Nephron (organoid): ENCODE measurements around the gene B9D2.

Experiments used
- H3K27ac Mint-ChIP-seq, 3 experiments: 2 replicates each; pipeline ENCODE4 v1.8.0; 2020; ENCODE audit warnings: mixed read lengths in 3 of 3, mild to moderate bottlenecking in 2 of 3, moderate library complexity in 1 of 3
- H3K27me3 Mint-ChIP-seq: 2 replicates; pipeline ENCODE4 v1.8.0; 2021; ENCODE audit warnings: low read depth, mild to moderate bottlenecking, moderate library complexity, mixed read lengths
- H3K36me3 Mint-ChIP-seq: 2 replicates; pipeline ENCODE4 v1.8.0; 2020; ENCODE audit warnings: low read depth, mixed read lengths
- H3K4me1 Mint-ChIP-seq: 2 replicates; pipeline ENCODE4 v1.8.0; 2020; ENCODE audit warnings: mixed read lengths
- H3K4me3 Mint-ChIP-seq, 3 experiments: 2 replicates each; pipeline ENCODE4 v1.8.0; 2020; ENCODE audit warnings: mild to moderate bottlenecking in 3 of 3, mixed read lengths in 3 of 3, moderate library complexity in 2 of 3
- H3K9me3 Mint-ChIP-seq: 2 replicates; pipeline ENCODE4 v1.8.0; 2020; ENCODE audit warnings: mixed read lengths
- TF ChIP-seq, protein P1 (sequence below), 3 experiments: fragments of 200-600 bp; sonication (generic); IDR thresholded peaks; one replicate each; pipeline ENCODE4 v1.5.0; 2021; ENCODE audit warnings: antibody characterized with exemption in 3 of 3; ENCODE audit not compliant: unreplicated experiment in 3 of 3

The B9D2 gene

DNA sequence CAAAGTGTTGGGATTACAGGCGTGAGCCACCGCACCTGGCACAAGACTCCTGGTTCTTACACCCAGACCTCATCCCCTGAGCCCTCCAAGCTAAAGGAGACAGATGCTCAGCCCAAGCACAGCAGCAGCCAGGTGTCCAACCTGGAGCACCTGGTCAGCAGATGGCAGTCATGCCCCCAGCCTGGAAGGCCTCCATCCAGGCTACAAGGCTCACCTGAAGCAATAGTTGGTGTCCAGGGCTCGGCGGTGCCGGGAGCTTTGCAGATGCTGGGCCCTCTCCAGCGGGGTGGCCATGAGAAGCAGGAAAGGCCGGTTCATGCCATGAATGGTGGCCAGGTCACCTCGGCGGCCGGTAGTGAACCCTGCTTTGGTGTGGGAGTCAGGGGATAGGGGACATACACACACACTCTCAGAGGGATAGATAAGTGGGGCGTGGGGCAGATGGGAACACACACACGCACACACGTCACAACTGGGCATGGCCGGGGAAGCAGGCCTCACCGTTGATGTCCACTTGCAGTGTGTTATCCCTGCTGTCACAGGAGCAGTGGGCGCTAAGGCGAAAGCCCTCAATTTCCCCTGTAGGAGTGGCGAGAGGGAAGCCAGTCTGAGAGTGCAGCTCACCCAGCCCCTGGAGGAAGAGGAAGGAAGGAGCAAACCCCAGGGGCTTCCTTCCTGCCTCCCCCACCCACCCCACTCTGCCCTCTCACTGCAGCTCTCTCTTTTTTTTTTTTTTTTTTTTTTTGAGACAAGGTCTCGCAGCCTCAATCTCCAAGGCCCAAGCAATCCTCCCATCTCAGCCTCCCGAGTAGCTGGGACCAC, 22.1 kb downstream of the B9D2 start:
- H3K36me3 Mint-ChIP-seq, result peaks cover 20% of the 10 kb centered on the region
- no peaks in the 10 kb centered on the region for H3K4me1 Mint-ChIP-seq
- H3K27me3 Mint-ChIP-seq, result no peaks in the 10 kb centered on the region
- no peak overlapping the region for H3K27ac Mint-ChIP-seq
- no peak overlapping the region for H3K4me3 Mint-ChIP-seq
- TF ChIP-seq, protein P1, sequence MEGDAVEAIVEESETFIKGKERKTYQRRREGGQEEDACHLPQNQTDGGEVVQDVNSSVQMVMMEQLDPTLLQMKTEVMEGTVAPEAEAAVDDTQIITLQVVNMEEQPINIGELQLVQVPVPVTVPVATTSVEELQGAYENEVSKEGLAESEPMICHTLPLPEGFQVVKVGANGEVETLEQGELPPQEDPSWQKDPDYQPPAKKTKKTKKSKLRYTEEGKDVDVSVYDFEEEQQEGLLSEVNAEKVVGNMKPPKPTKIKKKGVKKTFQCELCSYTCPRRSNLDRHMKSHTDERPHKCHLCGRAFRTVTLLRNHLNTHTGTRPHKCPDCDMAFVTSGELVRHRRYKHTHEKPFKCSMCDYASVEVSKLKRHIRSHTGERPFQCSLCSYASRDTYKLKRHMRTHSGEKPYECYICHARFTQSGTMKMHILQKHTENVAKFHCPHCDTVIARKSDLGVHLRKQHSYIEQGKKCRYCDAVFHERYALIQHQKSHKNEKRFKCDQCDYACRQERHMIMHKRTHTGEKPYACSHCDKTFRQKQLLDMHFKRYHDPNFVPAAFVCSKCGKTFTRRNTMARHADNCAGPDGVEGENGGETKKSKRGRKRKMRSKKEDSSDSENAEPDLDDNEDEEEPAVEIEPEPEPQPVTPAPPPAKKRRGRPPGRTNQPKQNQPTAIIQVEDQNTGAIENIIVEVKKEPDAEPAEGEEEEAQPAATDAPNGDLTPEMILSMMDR (IDR thresholded peaks at IDR 0.05; ENCODE audit: unreplicated experiment in 3 of 3), result no peak
- no peaks in the 10 kb centered on the region for H3K9me3 Mint-ChIP-seq

DNA sequence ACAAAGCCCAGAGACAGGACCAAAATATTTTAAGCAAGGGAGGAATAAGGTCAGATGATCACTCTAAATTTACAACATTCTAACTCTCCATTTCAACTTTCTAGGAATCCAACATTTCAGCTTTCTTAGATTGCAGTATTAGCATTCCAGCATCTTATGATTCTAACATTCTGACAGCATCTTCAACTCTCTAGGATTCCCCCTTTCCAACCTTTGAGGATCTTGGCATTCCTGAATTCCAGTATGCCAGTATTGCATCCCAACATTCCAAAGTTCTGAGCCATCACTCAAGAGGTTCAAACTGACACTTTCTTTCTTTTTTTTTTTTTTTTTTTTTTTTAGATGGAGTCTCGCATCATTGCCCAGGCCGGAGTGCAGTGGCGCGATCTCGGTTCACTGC, 24.0 kb downstream of the B9D2 start:
- TF ChIP-seq, protein P1 (IDR thresholded peaks at IDR 0.05; ENCODE audit: unreplicated experiment in 3 of 3), result no peak
- Mint-ChIP-seq H3K4me1 (no peaks in the 10 kb centered on the region), H3K4me3 (no peak overlapping the region), H3K9me3 (no peaks in the 10 kb centered on the region), H3K27me3 (no peaks in the 10 kb centered on the region), H3K36me3 (peaks cover 20% of the 10 kb centered on the region), H3K27ac (no peak overlapping the region)

DNA sequence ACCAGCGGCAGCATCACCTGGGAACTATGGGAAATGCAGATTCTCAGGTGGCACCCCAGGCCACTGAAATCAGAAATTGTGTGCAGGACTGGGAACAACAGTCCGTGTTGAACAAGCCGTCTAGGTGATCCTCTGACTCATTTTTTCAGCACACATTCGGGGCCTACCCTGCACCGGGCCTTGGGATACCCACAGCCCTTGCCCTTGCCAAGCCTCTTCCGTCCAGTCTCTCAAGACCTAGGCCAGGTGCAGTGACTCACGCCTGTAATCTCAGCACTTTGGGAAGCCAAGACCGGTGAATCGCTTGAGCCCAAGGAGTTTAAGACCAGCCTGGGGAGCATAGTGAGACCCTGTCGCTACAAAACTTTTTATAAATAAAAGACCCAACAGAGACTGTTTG, 28.5 kb downstream of the B9D2 start:
- TF ChIP-seq, protein P1 (IDR thresholded peaks at IDR 0.05; ENCODE audit: unreplicated experiment in 3 of 3), result no peak
- Mint-ChIP-seq H3K27ac (no peak overlapping the region), H3K27me3 (peaks cover 4% of the 10 kb centered on the region), H3K4me3 (no peak overlapping the region), H3K9me3 (no peaks in the 10 kb centered on the region), H3K36me3 (peaks cover 14% of the 10 kb centered on the region), H3K4me1 (peaks cover 9% of the 10 kb centered on the region)

DNA sequence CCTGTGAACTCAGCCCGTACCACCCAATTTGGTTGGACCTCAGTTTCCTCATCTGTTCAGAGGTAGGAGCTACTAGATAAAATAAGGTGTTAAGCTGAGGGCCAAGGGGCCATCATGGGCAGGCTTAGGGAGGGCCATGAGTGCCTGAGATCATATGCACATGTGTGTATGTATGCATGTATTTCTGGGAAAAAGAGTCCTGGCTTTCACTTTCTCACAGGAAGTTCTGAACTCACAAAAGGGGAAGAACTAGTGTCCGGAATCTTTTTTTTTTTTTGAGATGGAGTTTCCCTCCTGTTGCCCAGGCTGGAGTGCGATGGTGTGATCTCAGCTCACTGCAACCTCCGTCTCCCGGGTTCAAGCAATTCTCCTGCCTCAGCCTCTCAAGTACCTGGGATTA, 29.2 kb downstream of the B9D2 start:
- Mint-ChIP-seq H3K27ac (no peak overlapping the region), H3K4me1 (peaks cover 12% of the 10 kb centered on the region), H3K36me3 (peaks cover 14% of the 10 kb centered on the region), H3K4me3 (no peak overlapping the region), H3K9me3 (no peaks in the 10 kb centered on the region), H3K27me3 (peaks cover 4% of the 10 kb centered on the region)
- TF ChIP-seq, protein P1 (IDR thresholded peaks at IDR 0.05; ENCODE audit: unreplicated experiment in 3 of 3), result no peak

DNA sequence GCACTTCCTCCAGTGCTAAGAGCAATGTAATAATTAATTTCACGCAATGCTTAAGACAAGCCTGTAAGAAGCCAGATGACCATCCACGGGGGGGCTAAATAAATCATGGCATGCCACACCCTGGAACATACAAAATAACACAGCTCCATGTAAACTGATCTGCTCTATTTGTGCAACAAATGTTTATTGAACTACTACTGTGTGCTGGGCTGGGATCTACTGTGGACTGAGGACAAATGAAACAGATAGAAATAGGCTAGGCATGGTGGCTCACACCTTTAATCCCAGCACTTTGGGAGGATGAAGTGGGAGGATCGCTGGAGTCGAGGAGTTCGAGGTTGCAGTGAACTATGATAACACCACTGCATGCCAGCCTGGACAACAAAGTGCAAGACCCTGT, 31.5 kb downstream of the B9D2 start:
- no peaks in the 10 kb centered on the region for H3K9me3 Mint-ChIP-seq
- TF ChIP-seq, protein P1 (IDR thresholded peaks at IDR 0.05; ENCODE audit: unreplicated experiment in 3 of 3), result no peak
- peaks cover 18% of the 10 kb centered on the region for H3K36me3 Mint-ChIP-seq
- H3K27ac Mint-ChIP-seq, result no peak overlapping the region
- H3K27me3 Mint-ChIP-seq, result peaks cover 4% of the 10 kb centered on the region
- no peak overlapping the region for H3K4me3 Mint-ChIP-seq
- peaks cover 24% of the 10 kb centered on the region for H3K4me1 Mint-ChIP-seq

DNA sequence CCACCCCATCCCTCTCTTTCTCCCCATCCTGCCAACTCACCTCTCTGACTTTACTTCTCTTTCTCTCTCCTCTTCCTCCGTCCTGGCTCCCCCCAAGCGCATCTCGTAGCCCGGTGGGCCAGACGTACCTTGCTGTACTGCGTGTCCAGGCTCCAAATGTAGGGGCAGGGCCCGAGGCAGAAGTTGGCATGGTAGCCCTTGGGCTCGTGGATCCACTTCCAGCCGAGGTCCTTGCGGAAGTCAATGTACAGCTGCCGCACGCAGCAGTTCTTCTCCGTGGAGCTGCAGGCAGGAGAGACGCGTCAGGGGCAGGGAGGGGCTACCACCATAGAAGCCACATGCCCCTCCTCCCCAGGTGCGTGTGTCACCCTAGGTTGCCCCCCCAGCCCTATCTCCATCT, 31.9 kb downstream of the B9D2 start:
- Mint-ChIP-seq H3K27me3 (peaks cover 4% of the 10 kb centered on the region), H3K4me1 (peaks cover 27% of the 10 kb centered on the region), H3K9me3 (no peaks in the 10 kb centered on the region), H3K27ac (no peak overlapping the region), H3K4me3 (no peak overlapping the region), H3K36me3 (peaks cover 17% of the 10 kb centered on the region)
- TF ChIP-seq, protein P1 (IDR thresholded peaks at IDR 0.05; ENCODE audit: unreplicated experiment in 3 of 3), result no peak
